Measurements from ENCODE around the gene SIL1. TPM values are rescaled to one million over a fixed set of nuclear protein-coding genes. Genes with fewer than 3 reads are reported as not detected.
A peak's percentile ranks its signal among the peaks of the same experiment; 100 is the strongest.

SIL1 gene
- total and polyA plus RNA-seq, 2 of the 13 experiments (the other 11 are each of a cell fraction or from before 2014, with no cell fraction given) = 26.0 to 30.0 TPM

DNA sequence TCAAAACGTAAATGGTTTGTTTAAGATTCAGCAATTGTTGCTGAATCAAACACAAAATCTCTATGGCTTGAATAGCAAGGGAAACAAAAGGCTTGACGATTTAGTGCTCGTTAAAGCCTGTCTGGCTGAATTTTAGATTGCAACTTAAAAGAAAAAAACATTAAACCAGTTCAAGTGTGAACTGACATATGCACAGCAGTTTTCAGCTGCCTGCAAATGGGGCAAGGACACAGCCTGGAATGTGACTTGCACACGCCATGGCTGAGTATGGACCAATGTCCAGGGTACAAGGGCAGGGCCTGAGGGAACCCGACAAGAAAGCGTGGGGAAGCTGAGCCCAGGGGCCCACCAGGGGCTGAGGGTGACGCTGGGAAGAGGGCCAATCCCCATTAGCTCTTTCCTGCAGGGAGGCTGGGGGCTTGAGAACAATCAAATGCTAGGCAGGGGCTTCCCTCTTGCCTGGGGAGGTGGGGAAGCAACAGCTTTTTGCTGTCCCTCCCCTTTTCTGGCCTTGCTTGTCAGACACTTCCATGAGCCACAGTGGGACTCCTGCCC, 233.4 kb downstream of the SIL1 start (continued):
- TF ChIP-seq ELF4 (CRISPR knock-in tag; IDR thresholded peaks at IDR 0.05; ENCODE audit: borderline replicate concordance) = no peak
- no peak for TF ChIP-seq EEA1 (CRISPR knock-in tag; IDR thresholded peaks at IDR 0.05; ENCODE audit: borderline replicate concordance)
- TF ChIP-seq, protein P1, sequence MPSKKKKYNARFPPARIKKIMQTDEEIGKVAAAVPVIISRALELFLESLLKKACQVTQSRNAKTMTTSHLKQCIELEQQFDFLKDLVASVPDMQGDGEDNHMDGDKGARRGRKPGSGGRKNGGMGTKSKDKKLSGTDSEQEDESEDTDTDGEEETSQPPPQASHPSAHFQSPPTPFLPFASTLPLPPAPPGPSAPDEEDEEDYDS (CRISPR knock-in tag; IDR thresholded peaks at IDR 0.05) = 0 out of 2 replicates have a peak, but pooled peaks have one; percentile 27
- no peak for TF ChIP-seq ELF1 (CRISPR knock-in tag; IDR thresholded peaks at IDR 0.05)
- TF ChIP-seq ZNF883 (CRISPR knock-in tag; IDR thresholded peaks at IDR 0.05; ENCODE audit: not compliant biosample characterization) = no peak
- TF ChIP-seq ZNF30 (CRISPR knock-in tag; IDR thresholded peaks at IDR 0.05) = no peak
- TF ChIP-seq MXD4 (CRISPR knock-in tag; IDR thresholded peaks at IDR 0.05) = no peak
- no peak for TF ChIP-seq ZNF598 (CRISPR knock-in tag; IDR thresholded peaks at IDR 0.05; ENCODE audit: borderline replicate concordance)
- 0 out of 2 replicates have a peak, but pooled peaks have one; percentile 27 for TF ChIP-seq ZNF12 (CRISPR knock-in tag; IDR thresholded peaks at IDR 0.05)
- peak; percentile 74; the same call in 1 of the 2 replicates for TF ChIP-seq ZMYM3 (CRISPR knock-in tag; IDR thresholded peaks at IDR 0.05)
- peak; percentile 84; the same call in 1 of the 2 replicates for TF ChIP-seq ESRRA (CRISPR knock-in tag; IDR thresholded peaks at IDR 0.05; ENCODE audit: low read depth)
- TF ChIP-seq HDAC1 (CRISPR knock-in tag; IDR thresholded peaks at IDR 0.05) = peak; percentile 57; the same call in 1 of the 2 replicates
- TF ChIP-seq GABPB1 (CRISPR knock-in tag; IDR thresholded peaks at IDR 0.05) = no peak
- TF ChIP-seq DPF2 (CRISPR knock-in tag; IDR thresholded peaks at IDR 0.05; ENCODE audit: borderline replicate concordance, low read depth) = peak; percentile 69; the same call in 1 of the 2 replicates
- TF ChIP-seq, protein P2, sequence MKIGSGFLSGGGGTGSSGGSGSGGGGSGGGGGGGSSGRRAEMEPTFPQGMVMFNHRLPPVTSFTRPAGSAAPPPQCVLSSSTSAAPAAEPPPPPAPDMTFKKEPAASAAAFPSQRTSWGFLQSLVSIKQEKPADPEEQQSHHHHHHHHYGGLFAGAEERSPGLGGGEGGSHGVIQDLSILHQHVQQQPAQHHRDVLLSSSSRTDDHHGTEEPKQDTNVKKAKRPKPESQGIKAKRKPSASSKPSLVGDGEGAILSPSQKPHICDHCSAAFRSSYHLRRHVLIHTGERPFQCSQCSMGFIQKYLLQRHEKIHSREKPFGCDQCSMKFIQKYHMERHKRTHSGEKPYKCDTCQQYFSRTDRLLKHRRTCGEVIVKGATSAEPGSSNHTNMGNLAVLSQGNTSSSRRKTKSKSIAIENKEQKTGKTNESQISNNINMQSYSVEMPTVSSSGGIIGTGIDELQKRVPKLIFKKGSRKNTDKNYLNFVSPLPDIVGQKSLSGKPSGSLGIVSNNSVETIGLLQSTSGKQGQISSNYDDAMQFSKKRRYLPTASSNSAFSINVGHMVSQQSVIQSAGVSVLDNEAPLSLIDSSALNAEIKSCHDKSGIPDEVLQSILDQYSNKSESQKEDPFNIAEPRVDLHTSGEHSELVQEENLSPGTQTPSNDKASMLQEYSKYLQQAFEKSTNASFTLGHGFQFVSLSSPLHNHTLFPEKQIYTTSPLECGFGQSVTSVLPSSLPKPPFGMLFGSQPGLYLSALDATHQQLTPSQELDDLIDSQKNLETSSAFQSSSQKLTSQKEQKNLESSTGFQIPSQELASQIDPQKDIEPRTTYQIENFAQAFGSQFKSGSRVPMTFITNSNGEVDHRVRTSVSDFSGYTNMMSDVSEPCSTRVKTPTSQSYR (CRISPR knock-in tag; IDR thresholded peaks at IDR 0.05; ENCODE audit: borderline replicate concordance) = peak; percentile 31; the same call in 1 of the 2 replicates
- TF ChIP-seq ZFP36 (IDR thresholded peaks at IDR 0.05; ENCODE audit: borderline replicate concordance, low read depth, low read length, partially characterized antibody) = no peak
- TF ChIP-seq SALL1 (CRISPR knock-in tag; IDR thresholded peaks at IDR 0.05) = peak; percentile 72
- TF ChIP-seq, protein P3, sequence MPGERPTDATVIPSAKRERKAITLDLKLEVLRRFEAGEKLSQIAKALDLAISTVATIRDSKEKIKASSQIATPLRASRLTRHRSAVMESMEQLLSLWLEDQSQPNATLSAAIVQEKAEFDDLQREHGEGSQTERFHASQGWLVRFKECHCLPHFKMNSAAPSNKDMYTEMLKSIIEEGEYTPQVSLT (CRISPR knock-in tag; IDR thresholded peaks at IDR 0.05; ENCODE audit: borderline replicate concordance, low read depth) = no peak
- TF ChIP-seq SOX5 (CRISPR knock-in tag; IDR thresholded peaks at IDR 0.05; ENCODE audit: borderline replicate concordance) = peak; percentile 46; the same call in 1 of the 2 replicates
- TF ChIP-seq FOXO1 (CRISPR knock-in tag; IDR thresholded peaks at IDR 0.05) = peak; percentile 54
- peak; percentile 70; the same call in 1 of the 2 replicates for TF ChIP-seq HDAC2 (CRISPR knock-in tag; IDR thresholded peaks at IDR 0.05)
- 0 out of 2 replicates have a peak, but pooled peaks have one; percentile 26 for TF ChIP-seq CHD2 (IDR thresholded peaks at IDR 0.05; ENCODE audit: low read depth, low read length)
